ENCODE results near the gene MSI2.

- TF ChIP-seq CTCF (IDR thresholded peaks at IDR 0.05; ENCODE audit: insufficient read depth, low read length, poor library complexity, severe bottlenecking), result no peak
- TF ChIP-seq EZH2phosphoT487 (conservative IDR thresholded peaks at IDR 0.05; ENCODE audit: low read length), result no peak
Measured at GRCh38 chr17:57603978-57604377, 347.7 kb downstream of the MSI2 start.

All from SU-DHL-6 (cell line).